Cardiac fibroblast (primary cell): ENCODE data around the gene PHTF2.

ENCODE experiments used
- DNase-seq, 2 donors: peaks; one replicate each; pipeline versions ENCODE4 v3.0.0 to v3.0.0-alpha.2; 2010; ENCODE audit warnings: low read depth in 2 of 2
- H3K4me3 ChIP-seq, 2 donors: replicated peaks in 1 of 2; 1 replicate in 1 of 2; 2 replicates in 1 of 2; pipeline ENCODE4 v1.5.1; 2011; ENCODE audit warnings: low read depth in 2 of 2, low read length in 2 of 2, mild to moderate bottlenecking in 2 of 2, moderate library complexity in 1 of 2
- CTCF ChIP-seq: IDR thresholded peaks from one replicate; pipeline ENCODE4 v1.5.1; 2011; ENCODE audit warnings: low read depth, mild to moderate bottlenecking, low read length, inconsistent platforms

Gene PHTF2

GRCh38 chr7:77930496-77930895 lies 131.9 kb downstream of the PHTF2 start:
- no peak for TF ChIP-seq CTCF
- no peak overlapping the region for H3K4me3 ChIP-seq
- DNase-seq, result no peak

DNA sequence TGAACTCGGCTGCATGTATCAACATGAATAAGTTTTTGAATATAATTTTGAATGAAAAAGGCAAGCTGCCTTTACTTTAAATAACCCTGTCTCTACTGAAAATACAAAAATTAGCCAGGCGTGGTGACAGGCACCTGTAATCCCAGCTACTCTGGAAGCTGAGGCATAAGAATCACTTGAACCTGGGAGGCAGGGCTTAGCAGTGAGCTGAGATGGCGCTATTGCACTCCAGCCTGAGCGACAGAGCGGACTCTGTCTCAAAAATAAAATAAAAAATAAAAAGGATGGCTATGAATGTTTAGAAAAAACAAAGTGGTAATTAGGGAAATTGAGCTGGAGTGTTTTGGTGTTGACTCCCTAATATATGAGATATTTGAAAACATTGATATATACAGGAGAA lies 133.3 kb downstream of the PHTF2 start:
- no peak for DNase-seq
- no peak overlapping the region for H3K4me3 ChIP-seq
- no peak for TF ChIP-seq CTCF

GRCh38 chr7:77933394-77933793 lies 134.8 kb downstream of the PHTF2 start:
- no peak overlapping the region for H3K4me3 ChIP-seq
- TF ChIP-seq CTCF, result no peak
- DNase-seq, result peak; percentile 29 to 74

- H3K4me3 ChIP-seq, result no peak overlapping the region
- peak; percentile 22 to 32 for DNase-seq
- peak; percentile 28 for TF ChIP-seq CTCF
Measured at GRCh38 chr7:77935652-77936348, 137.2 kb downstream of the PHTF2 start.

DNA sequence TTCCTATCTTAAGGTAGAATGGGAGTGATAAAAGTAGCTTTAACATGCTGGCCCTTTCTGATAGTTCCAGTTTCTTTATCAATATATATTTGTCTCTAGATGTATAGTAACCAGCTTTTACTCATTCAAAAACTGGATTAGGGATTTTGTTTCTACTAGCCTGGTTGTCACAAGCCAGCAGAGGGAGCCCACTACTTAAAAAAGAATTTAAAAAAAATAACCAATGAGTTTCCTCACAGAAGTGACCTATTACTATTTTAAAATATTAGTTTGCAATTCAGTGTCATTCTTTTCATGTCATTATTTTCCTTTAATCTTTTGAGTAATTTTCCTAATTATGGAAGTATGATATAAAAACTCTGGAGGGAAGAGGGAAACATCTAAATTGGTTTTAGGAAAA lies 142.1 kb downstream of the PHTF2 start:
- TF ChIP-seq CTCF, result peak; percentile 68
- no peak overlapping the region for H3K4me3 ChIP-seq
- DNase-seq, result peak; percentile 62 to 67

GRCh38 chr7:77942431-77942830 lies 143.9 kb downstream of the PHTF2 start:
- no peak for DNase-seq
- no peak overlapping the region for H3K4me3 ChIP-seq
- TF ChIP-seq CTCF, result no peak
